Superior temporal gyrus (tissue), 1 donor: ENCODE data around the gene CEP78.
"Not testable (repeated sequence)": the region's sequence is repeated elsewhere in the genome, so short reads cannot be mapped to it uniquely, and the experiment has no call there.

Source experiments
- DNase-seq: peaks from one replicate; pipeline ENCODE4 v3.0.0-alpha.2; 2016; ENCODE audit errors: extremely low spot score

Gene CEP78

DNA sequence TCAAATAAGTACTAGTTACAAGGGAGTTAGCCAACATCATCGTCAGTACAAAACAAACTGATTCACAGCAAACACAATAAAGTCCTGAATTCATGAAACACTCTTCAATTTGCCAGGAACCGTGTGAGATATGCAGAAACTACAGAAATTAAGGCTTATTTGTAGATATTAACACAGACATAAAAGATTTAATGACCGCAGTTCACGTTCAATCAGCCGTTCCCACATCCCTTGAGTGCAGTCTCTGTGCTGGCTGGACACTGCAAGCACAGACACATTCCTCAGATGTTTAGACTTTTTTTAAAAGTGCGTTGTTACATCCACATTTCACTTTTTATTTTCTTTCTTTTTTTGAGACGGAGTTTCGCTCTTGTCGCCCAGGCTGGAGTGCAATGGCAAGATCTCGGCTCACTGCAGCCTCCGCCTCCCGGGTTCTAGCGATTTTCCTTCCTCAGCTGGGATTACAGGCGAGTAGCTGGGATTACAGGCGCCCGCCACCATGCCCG lies 566 bp upstream of the CEP78 start:
- DNase-seq, result peak; percentile 47

DNA sequence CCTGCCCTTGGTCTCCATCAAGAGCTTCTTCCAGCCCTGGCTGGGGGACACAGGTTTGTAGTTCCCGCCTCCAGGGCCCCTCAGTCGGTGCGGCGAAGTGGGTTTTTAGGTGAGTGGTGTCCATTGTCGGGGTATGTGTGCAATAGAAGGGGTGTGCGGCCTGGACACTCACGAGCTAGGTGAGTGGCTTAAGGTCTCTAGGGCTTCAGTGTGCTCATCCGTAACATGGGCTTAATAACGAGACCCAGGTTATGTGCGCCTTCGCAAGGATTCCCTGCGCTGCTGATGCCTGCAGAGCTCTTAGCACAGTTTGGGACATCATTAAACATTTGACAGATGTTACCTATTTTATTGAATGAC lies 656 bp downstream of the CEP78 start:
- DNase-seq, result peak; percentile 28

DNA sequence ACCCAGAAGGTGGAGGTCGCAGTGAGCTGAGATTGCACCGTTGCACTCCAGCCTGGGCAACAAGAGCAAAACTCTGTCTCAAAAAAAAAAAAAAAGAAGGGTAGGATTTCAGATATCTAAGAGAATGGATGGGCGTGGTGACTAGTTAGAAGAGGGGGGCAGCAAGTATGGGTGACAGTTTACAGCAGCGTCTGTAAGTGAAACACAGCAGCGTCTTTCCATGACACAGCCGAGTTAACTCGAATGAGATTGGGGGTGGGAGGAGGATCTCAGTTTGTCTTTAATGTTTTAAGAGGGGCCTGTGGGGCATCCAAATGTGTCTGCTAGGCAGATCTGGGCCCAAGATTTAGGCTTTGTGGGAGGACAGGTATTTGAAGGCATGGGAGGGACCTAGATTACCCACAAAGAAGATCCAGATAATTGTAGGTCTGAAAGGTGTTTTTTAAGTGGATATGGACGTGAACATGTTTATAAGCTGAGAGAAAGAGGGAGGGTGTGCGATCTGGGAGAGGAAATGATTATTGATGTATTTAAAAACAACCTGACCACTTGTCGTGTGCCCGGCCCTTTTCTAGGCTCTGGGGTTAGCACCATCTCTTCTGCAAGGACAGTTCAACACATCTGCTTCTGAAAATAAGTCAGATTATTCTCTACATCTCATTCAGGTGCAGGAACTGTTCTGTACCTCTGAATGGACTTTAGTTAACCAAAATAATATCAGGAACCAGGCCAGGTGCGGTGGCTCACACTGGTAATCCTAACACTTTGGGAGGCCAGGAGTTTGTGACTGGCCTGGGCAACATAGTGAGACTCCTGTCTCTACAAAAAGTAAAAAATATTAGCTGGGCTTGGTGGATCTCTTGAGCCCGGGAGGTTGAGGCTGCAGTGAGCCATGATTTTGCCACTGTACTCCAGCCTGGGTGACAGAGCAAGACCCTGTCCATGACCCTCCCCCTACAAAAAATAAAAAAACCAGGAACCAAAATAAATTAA lies 2.5 kb downstream of the CEP78 start:
- DNase-seq, result no peak

GRCh38 chr9:78239506-78239905 lies 3.6 kb downstream of the CEP78 start:
- peak; percentile 31 for DNase-seq

DNA sequence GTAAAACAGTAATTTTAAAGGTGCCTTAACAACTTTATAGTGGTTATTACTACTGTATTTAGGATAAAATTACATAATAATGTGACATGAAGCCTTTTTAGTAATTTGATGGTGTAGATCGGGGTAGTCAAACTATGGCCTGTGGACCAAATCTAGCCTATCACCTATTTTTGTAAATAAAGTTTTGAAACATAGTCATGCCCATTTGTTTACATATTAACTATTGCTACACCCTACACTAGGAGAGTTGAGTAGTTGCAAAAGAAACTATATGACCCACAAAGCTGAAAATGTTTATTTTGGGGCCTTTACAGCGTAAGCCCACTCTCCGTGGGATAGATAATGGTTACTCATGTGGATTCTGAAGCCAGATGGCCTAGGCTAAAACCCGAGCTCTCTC lies 6.2 kb downstream of the CEP78 start:
- no peak for DNase-seq

- no peak for DNase-seq
Observed at GRCh38 chr9:78243130-78243529, 7.3 kb downstream of the CEP78 start.

- DNase-seq, result no peak
Observed at GRCh38 chr9:78245401-78245800, 9.5 kb downstream of the CEP78 start.

- DNase-seq, result no peak
Observed at GRCh38 chr9:78248635-78249034, 12.8 kb downstream of the CEP78 start.

DNA sequence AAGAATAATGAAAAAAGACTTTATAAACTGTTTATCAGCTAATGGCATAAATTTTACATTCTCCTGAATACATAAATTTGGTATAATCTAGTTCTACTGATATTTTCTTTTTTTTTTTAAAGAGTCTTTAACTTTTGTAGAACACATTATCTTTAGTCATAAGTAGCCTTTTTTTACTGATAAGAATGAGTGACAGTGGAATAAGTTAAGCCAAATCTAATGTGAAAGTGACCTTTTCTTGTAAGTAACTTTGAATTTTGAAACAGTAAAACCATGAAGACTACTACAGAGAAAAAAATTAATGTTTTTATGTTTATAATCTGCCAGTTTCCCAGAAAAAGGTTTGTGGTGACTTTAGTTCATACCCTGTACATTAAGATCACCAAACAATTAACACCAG lies 13.7 kb downstream of the CEP78 start:
- DNase-seq, result no peak

DNA sequence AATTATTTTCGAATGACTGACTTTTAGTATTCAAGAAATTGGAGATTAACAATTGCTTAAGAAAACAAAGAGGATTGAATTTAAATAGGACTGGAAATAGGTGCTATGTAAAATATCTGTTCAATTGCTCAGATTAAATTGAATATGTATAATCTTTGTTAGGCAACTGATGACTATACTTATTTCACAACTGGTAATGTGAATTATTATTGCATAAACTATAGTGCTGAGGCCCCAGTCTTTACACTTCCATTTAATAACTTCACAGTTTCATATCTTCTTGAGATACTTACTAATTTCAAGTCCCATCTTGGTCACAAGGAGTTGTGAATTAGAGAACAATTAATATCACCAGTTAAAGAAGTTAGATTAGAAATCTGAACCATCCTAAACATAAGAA lies 16.7 kb downstream of the CEP78 start:
- DNase-seq, result no peak

- no peak for DNase-seq
Observed at GRCh38 chr9:78253285-78253684, 17.4 kb downstream of the CEP78 start.

DNA sequence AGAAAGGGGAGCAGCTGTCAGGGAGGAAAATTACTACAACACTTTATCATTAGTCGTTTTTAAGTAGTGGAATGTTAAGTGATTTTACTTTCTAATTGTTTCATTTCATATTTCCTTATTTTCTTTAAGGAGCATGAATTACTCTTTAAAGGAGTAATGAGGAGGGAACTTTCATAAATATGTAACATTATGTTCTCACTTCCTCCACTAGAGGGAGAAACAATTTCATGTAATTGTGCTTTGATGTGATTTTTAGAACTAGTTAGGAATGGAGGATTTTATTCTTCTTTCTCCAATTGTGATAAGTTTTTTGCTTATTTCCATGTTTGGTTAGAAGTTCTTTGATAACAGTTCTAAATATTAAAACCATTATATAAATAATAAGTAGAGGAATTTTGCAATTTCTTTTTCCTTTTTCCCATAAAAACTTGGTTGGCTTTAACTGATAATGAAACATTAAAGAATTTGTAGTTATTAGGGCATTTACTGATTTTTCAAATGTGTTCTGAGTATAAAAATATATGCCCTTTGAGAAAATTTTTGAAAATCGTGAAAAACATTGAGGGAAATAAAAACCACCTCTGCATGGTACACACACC lies 25.6 kb downstream of the CEP78 start:
- peak; percentile 88 for DNase-seq

DNA sequence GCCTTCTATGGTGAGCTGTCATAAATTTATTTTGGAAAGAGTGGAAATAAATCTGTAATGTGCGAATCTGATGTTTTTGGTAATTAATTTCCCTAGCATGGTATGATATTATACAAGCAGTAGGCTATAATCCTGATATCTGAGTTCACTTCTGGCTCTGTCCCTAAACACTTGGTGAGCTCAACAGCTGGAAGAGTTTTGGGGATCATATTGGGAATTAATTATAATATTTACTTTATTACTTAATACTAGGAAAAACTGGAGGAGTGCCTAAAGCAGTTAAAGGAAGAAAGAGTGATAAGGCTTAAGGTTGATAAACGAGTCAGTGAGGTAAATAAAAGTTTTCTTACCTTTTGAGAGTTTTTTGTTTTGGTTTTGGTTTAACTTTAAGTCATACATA lies 26.8 kb downstream of the CEP78 start:
- no peak for DNase-seq

GRCh38 chr9:78267889-78268288 lies 32.0 kb downstream of the CEP78 start:
- no peak for DNase-seq

- DNase-seq, result no peak
Observed at GRCh38 chr9:78269784-78270183, 33.9 kb downstream of the CEP78 start.

- no peak for DNase-seq
Observed at GRCh38 chr9:78272307-78272706, 36.4 kb downstream of the CEP78 start.

DNA sequence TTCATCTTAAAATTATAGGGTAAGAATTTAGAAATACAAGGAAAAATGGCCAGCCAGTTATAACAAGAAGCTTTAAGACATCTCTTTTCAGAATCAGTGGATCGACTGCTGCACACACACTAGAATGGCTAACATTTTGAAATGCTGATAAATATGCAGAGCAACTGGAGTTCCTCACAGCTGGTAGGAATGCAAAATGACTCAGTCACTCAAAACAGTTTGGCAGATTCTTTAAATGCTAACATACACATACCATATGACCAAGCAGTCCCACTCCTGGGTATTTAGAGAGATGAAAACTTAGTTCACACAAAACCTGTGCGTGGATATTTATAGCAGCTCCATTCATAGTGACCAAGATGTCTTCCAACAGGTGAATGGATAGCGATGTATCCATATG lies 37.9 kb downstream of the CEP78 start:
- DNase-seq, result no peak

DNA sequence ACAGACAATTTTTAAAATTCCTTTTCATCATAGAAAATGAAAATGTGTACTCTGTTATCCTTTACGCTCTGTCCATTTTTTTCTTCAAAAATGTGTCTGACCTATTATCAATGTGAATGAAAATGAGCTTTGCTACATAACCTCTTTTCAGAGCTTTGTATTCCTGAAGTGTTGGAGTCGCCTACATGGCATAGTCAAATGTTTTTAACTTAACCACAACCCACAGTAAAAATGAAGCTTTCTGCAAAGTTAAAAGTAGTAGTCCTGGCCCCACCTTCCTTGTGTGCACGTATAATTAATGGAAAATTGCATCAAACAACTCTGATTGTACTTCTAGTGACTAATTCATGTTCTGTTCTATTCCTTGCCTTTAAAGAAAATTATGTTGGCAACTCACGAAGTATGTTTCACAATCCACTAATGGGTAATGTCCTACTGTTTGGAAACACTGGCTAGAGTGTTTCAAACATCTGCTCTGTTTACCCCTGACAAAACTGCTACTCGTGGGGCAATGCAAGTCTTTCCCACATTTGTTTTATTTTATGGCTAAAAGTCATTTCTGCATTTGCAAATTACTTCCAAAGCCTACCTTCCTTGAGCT lies 42.4 kb downstream of the CEP78 start:
- no peak for DNase-seq

DNA sequence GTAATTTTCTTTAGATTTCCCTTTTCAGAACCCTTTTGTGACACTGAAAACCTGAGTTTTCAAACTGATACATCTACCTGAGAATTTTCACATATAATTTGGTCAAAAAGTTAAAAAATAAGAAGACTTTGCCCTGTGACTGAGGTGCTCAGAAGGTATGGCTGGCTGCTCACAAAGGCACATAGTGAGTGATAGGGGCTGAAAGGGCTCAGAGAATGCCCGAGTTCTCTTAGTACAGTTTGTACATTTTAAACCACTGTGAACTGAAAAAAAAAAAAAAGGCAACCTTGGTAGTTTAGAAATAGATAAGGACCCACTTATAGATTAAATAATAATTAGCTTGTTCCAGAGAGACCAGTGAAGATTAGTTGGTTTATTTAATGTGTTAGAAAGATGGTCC lies 42.9 kb downstream of the CEP78 start:
- no peak for DNase-seq

DNA sequence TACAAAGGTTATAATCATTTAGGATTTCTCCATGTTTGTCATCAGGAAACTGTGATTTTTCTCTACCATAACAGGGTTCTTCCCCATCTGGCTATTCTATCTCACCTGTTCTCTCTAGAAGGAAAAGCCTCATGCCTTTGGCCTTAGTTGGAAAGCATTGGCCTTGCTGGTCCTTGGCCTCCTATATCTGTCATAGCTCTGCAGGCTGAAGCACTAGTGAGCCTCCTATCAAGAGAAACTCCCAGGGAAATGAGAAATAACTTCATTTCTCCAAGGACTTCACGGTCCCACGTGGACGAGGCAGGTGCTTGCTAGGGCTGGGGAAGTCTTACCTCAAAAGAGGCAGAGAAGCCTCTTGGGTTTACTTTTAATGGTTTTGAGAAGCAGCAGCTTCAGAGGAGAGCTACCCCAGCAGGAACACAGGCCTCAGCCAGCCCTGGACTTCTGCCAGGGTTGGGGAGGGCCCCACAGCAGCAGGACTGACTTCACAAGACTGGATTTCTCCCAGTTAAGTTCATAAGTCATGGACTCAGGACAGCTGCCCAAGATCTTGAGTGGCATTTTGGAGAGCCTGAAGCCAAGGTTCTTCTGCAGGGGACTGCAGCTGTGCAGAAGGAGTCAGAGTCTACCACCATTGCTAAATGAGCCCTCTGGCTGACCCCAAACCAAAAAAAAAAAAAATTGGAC lies 45.2 kb downstream of the CEP78 start:
- no peak for DNase-seq

DNA sequence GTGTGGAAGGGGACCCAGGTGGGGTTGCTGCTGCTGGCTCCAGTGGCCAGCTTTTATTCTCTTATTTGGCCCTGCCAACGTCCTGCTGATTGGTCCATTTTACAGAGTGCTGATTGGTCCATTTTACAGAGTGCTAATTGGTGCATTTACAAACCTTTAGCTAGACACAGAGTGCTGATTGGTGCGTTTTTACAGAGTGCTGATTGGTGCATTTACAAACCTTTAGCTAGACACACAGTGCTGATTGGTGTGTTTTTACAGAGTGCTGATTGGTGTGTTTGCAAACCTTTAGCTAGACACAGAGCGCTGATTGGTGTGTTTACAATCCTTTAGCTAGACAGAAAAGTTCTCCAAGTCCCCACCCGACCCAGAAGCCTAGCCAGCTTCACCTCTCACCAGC lies 48.3 kb downstream of the CEP78 start:
- DNase-seq, result not testable (repeated sequence)

DNA sequence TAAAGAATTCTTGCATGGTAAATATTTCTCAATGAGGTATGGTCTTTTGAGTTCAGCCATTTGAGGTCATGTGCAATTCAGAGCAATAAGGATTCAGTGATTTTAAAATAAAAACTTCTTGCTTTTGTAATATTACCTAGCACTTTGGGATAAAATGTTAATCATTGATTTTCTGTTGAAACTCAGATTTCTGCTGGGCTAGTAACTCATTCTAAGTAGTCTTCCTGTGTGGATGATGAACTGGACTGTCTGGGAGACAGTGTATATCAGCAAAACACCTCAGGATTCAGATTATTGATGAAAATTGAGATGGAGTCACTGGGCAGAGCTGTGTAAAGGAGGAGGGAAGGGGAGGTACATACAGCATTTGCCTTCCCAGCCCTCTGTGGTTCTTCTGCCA lies 50.2 kb downstream of the CEP78 start:
- DNase-seq, result no peak
